Omental fat pad (tissue), 4 donors: Measurements from ENCODE around the gene FAM20C. TPM values are rescaled to one million over a fixed set of nuclear protein-coding genes. Genes with fewer than 3 reads are reported as not detected.

ENCODE experiments used
- ATAC-seq: fragments of 150-250 bp; one replicate; pipeline ENCODE4 v1.9.1; 2016; ENCODE audit warnings: mild to moderate bottlenecking, moderate library complexity; ENCODE audit not compliant: low FRiP score
- DNase-seq: peaks from one replicate; pipeline ENCODE4 v3.0.0-alpha.2; 2019; ENCODE audit warnings: low spot score
- CTCF ChIP-seq, 3 donors: fragments of 450-650 bp; IDR thresholded peaks; one replicate each; pipeline ENCODE4 v1.5.1; 2016 to 2017; ENCODE audit warnings: antibody characterized with exemption in 3 of 3, mild to moderate bottlenecking in 3 of 3, moderate library complexity in 2 of 3
- total RNA-seq, 4 donors: library from RNA; depleted of rRNA; stranded (reverse); fragments of >200 nt; gene quantifications; one replicate each; pipeline ENCODE4 v1.1.0, GENCODE V29; 2016

Gene FAM20C
- total RNA-seq, 4 donors from 2014 or later = 25.5 to 119 (median 35.8) TPM

DNA sequence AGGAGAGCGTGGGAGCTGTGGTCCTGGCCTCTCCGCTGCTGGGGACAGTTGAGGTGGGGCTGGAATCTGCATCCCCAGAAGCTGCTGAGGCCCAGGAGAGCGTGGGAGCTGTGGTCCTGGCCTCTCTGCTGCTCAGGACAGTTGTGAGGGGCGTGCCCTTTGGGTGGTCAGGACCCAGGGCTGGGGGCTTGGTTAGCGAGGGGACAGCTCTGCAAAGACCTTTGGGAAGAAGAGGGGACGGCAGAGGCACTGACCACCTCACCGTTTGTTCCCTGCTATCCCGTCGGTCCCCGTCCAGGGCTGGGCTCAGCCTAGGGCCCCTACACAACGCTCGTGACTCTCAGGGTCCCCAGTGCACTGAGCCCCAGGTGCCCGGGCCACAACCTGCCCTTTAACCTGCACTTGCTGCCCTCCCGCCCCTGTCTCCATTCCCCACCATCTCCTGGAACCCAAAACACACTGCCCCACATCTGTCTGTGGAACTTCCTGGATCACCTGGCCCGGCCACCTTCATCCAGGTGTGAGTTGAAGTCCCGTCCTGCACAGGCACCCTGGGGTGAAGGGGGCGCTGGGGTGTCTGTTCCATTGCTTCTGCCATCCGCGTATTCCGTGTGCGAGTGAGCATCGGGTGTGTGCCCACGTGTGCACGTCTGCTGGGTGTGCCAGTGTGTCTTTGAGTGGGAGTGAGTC, 111.7 kb downstream of the FAM20C start:
- no peak for TF ChIP-seq CTCF (IDR thresholded peaks at IDR 0.05)
- DNase-seq (no peak), ATAC-seq (no peak)

GRCh38 chr7:304574-305409, 112.4 kb downstream of the FAM20C start:
- TF ChIP-seq CTCF (IDR thresholded peaks at IDR 0.05) = no peak
- ATAC-seq (no peak), DNase-seq (no peak)

- DNase-seq (no peak), ATAC-seq (no peak)
- TF ChIP-seq CTCF (IDR thresholded peaks at IDR 0.05) = no peak
These were observed 113.2 kb downstream of the FAM20C start for GRCh38 chr7:305410-306151.

DNA sequence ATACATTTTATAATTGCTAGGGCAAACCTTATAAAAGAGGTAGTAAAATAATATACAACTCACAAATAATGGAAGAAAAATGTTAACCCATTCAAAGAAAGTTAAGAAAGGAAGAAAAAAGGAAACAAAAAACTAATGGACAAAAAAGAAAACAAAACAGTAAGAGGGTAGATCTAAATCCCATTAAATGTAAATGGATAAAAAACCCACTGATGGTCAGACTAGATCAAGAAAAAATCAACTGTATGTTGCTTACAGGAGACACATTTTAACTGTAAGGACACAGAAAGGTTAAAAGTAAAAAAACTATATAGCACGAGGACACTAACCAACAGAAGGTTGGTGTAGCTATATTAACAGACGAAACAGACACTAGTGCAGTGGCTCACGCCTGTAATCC, 115.6 kb downstream of the FAM20C start:
- no peak for TF ChIP-seq CTCF (IDR thresholded peaks at IDR 0.05)

GRCh38 chr7:309586-310228, 117.3 kb downstream of the FAM20C start:
- DNase-seq = no peak
- no peak for TF ChIP-seq CTCF (IDR thresholded peaks at IDR 0.05)
- no peak for ATAC-seq

More for the DNA sequence above, 115.6 kb downstream of the FAM20C start:
- DNase-seq (no peak), ATAC-seq (no peak)

Other genes starting within 250 kb of the FAM20C start
- not detected for gene FOXL3, start 97.6 kb downstream of the FAM20C start, total RNA-seq